HG03457 (cell line): Measurements from ENCODE around the gene GPS1.
A peak's percentile ranks its signal among the peaks of the same experiment; 100 is the strongest.

Experiments
- ATAC-seq: cut with Tn5 transposase; IDR thresholded peaks from one replicate; pipeline ENCODE4 v1.9.1; 2021; ENCODE audit warnings: moderate number of reproducible peaks; ENCODE audit not compliant: unreplicated experiment

The GPS1 gene

GRCh38 chr17:82086941-82087906, 35.5 kb downstream of the GPS1 start:
- ATAC-seq = no peak

- ATAC-seq = no peak
Observed at GRCh38 chr17:82087961-82088837, 36.5 kb downstream of the GPS1 start.

GRCh38 chr17:82088838-82089722, 37.4 kb downstream of the GPS1 start:
- ATAC-seq = no peak

DNA sequence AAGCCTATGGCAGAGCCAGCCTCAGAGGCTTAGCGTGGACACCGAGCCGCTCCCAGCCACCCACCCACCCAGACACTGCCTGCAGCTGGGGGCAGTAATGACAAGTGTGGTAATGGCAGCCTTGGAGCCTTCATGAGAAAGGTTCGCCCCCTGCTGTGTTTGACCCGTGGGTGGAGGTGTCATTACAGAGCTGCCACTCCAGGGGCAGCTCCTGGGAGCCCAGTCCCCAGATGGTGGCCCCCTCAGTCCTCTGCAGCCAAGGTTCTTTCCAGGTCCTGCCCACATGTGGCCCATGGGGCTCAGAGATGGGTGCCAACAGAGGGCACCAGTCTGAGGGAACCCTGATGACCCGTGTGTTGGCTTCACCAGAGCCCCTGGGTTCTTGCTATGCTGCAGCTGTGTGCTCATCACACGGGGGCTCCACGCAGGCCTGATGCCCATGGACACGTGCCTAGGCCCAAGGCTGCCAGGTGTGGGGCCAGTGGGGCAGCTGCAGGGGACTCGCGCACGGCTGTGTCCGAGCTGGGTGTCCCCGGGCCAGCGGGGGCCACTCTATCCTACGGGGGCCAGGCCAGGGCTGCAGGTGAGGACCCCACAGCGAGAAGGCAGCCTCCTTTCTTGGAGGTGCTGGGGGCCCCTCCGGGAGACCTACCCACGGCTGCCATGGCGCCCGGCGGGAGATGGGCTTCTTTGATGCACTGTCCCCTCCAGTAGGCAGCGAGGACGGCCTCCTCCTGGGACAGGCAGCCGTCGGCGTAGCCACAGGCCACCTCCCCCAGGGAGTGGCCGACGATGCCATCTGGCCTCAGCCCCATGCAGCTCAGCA, 38.2 kb downstream of the GPS1 start:
- ATAC-seq = no peak

- ATAC-seq = no peak
Observed at GRCh38 chr17:82090549-82091263, 39.0 kb downstream of the GPS1 start.

DNA sequence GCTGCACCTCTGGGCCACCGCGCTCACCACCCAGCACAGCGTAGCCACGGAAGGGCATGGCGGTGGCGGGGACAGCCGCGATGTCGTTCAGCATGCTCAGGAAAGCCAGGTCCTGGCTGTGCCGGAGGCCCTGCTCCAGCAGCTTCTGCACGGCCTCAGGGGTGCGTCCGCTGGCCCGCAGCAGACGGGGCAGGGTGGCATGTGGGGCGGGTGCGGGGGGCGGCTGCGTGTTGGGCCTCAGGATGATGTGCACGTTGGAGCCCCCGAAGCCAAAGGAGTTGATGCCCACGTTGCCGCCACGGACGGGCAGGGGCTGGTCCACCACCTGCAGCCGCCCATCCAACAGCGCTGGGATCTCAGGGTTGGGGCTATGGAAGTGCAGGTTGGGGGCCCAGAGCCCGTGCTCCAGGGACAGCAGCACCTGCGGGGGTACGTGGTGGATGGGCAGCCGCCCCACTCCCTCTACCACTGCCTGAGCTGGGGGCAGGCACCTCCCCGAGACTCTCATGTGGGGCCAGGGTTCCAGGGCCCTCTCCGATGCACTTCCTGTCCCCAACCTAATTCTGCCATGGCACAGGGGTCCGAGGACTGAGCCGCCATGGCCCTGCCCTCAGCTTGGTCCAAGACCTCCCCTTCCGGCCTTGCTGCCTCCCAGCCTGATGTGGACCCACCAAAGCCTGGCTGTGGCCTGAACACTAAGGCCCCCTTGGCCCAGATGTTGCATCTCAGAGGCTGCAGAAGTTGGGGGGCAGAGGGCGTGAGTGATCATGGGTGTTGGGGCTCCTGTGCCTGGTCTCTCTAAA, 39.8 kb downstream of the GPS1 start:
- ATAC-seq = no peak

- ATAC-seq = no peak
Observed at GRCh38 chr17:82092094-82092586, 40.4 kb downstream of the GPS1 start.

- no peak for ATAC-seq
Observed at GRCh38 chr17:82092628-82092994, 40.9 kb downstream of the GPS1 start.

- no peak for ATAC-seq
Observed at GRCh38 chr17:82092995-82093751, 41.5 kb downstream of the GPS1 start.

- no peak for ATAC-seq
Observed at GRCh38 chr17:82094931-82095776, 43.5 kb downstream of the GPS1 start.

GRCh38 chr17:82095777-82096708, 44.3 kb downstream of the GPS1 start:
- ATAC-seq = no peak

DNA sequence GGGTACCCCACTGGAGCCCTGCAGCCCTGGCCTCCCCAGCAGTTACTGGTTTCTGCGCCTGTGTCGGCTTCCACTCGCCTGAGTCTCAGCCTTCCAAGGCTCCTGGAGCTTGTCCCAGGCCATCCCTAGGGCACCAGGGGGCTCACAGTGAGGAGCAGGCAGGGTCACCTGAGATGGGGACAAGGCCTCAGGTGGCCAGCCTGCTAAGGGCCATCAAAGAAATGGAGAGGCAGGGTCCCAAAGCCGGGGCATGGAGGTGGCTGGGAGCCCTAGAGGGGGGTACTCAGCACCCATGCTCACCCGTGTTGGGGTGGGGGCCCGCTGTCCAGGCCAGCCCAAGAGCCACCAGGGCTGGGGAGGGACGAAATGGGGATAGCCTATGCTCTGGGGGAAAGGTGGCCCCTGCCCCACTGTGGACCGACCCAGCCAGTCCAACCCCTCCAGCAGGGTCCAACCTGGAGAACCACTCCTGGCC, 45.0 kb downstream of the GPS1 start:
- no peak for ATAC-seq

- ATAC-seq = peak; percentile 3
Observed at GRCh38 chr17:82097184-82097918, 45.7 kb downstream of the GPS1 start.

- no peak for ATAC-seq
Observed at GRCh38 chr17:82097919-82098168, 46.1 kb downstream of the GPS1 start.
